ENCODE measurements around the gene RASGRF2. TPM values are rescaled to one million over a fixed set of nuclear protein-coding genes. Genes with fewer than 3 reads are reported as not detected.
A peak's percentile ranks its signal among the peaks of the same experiment; 100 is the strongest.

RASGRF2 gene
- total and polyA plus RNA-seq, 9 of the 15 experiments (the other 6 are each of a cell fraction or from before 2014, with no cell fraction given): 0.01 to 0.22 (median 0.08) TPM; not detected in 2

- TF ChIP-seq PHF20 (IDR thresholded peaks at IDR 0.05; ENCODE audit: partially characterized antibody): peak; percentile 32
- peak; percentile 81; the same call in 1 of the 2 replicates for TF ChIP-seq ZNF740 (CRISPR knock-in tag; IDR thresholded peaks at IDR 0.05)
- peak in 1 of 2 experiments; percentile 60; a peak in 1 of 4 replicates for TF ChIP-seq ZNF740 (tag; IDR thresholded peaks at IDR 0.05)
- TF ChIP-seq SP1 (CRISPR knock-in tag; IDR thresholded peaks at IDR 0.05): no peak
- no peak for TF ChIP-seq BRD4 (IDR thresholded peaks at IDR 0.05)
- TF ChIP-seq, protein P1, sequence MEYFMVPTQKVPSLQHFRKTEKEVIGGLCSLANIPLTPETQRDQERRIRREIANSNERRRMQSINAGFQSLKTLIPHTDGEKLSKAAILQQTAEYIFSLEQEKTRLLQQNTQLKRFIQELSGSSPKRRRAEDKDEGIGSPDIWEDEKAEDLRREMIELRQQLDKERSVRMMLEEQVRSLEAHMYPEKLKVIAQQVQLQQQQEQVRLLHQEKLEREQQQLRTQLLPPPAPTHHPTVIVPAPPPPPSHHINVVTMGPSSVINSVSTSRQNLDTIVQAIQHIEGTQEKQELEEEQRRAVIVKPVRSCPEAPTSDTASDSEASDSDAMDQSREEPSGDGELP (CRISPR knock-in tag; IDR thresholded peaks at IDR 0.05; ENCODE audit: borderline replicate concordance): peak; percentile 42; the same call in 1 of the 2 replicates
- TF ChIP-seq RAD51 (IDR thresholded peaks at IDR 0.05; ENCODE audit: borderline replicate concordance, low read depth): peak; percentile 51; the same call in 1 of the 2 replicates
- TF ChIP-seq POLR2AphosphoS5 (IDR thresholded peaks at IDR 0.05; ENCODE audit: control insufficient read depth, insufficient read depth, low read depth, low read length): no peak
- no peak for TF ChIP-seq ZNF518B (CRISPR knock-in tag; IDR thresholded peaks at IDR 0.05)
- TF ChIP-seq GABPA (tag; conservative IDR thresholded peaks at IDR 0.05; ENCODE audit: low read depth): peak; percentile 24; the same call in 1 of the 2 replicates
- TF ChIP-seq BCLAF1 (IDR thresholded peaks at IDR 0.05; ENCODE audit: borderline replicate concordance in 1 of 2, control insufficient read depth in 1 of 2, low read depth in 2 of 2, low read length in 1 of 2): no peak
- TF ChIP-seq PML (IDR thresholded peaks at IDR 0.05; ENCODE audit: low read length): no peak
- TF ChIP-seq, protein P2, sequence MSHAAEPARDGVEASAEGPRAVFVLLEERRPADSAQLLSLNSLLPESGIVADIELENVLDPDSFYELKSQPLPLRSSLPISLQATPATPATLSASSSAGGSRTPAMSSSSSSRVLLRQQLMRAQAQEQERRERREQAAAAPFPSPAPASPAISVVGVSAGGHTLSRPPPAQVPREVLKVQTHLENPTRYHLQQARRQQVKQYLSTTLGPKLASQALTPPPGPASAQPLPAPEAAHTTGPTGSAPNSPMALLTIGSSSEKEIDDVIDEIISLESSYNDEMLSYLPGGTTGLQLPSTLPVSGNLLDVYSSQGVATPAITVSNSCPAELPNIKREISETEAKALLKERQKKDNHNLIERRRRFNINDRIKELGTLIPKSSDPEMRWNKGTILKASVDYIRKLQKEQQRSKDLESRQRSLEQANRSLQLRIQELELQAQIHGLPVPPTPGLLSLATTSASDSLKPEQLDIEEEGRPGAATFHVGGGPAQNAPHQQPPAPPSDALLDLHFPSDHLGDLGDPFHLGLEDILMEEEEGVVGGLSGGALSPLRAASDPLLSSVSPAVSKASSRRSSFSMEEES (CRISPR knock-in tag; IDR thresholded peaks at IDR 0.05): peak; percentile 64
- no peak for TF ChIP-seq SOX6 (IDR thresholded peaks at IDR 0.05)
These were observed 126.7 kb downstream of the RASGRF2 start (continued) for GRCh38 chr5:81086881-81087281.

All from K562 (cell line).